ENCODE results near the gene ABCC3.
A peak's percentile ranks its signal among the peaks of the same experiment; 100 is the strongest.

ABCC3 gene

GRCh38 chr17:50728112-50728429, 93.4 kb downstream of the ABCC3 start:
- H3K14ac ChIP-seq (ENCODE audit: low read length in 2 of 2): no peak overlapping the region
- no peak overlapping the region for H4K8ac ChIP-seq (ENCODE audit: low read length)
- peaks cover 0 to 6% of the 10 kb centered on the region in 2 experiments for H3K36me3 ChIP-seq (ENCODE audit: control insufficient read depth in 1 of 2, insufficient read depth in 2 of 2, low read depth in 1 of 2, low read length in 2 of 2)
- no peak for DNase-seq
- no peaks in the 10 kb centered on the region for H3K79me1 ChIP-seq (replicated peaks; ENCODE audit: low read length, poor library complexity, severe bottlenecking)
- H3K4me3 ChIP-seq (ENCODE audit: insufficient read depth in 1 of 2, low read depth in 1 of 2, low read length in 2 of 2): no peak overlapping the region
- no peaks in the 10 kb centered on the region for H3K9me3 ChIP-seq (ENCODE audit: control insufficient read depth, low read length)
- H3K4me1 ChIP-seq (ENCODE audit: control insufficient read depth, insufficient read depth, low read depth, low read length): peaks cover 10% of the 10 kb centered on the region
- no peak overlapping the region for H3K27ac ChIP-seq (ENCODE audit: low read length, poor library complexity, severe bottlenecking)
- 92% methylated on average over 1 of the region's 2 CpGs for WGBS
- H3K4me2 ChIP-seq (ENCODE audit: low read length, poor library complexity, severe bottlenecking): no peak overlapping the region
- H3K18ac ChIP-seq (ENCODE audit: low read depth in 1 of 2, low read length in 2 of 2): no peak overlapping the region
- no peak overlapping the region for H3K9ac ChIP-seq (ENCODE audit: low read length)
- no peak overlapping the region for H2BK120ac ChIP-seq (ENCODE audit: low read depth, low read length)
- no peak overlapping the region for H2BK5ac ChIP-seq (ENCODE audit: low read depth, low read length, poor library complexity, severe bottlenecking)
- no peak overlapping the region for H4K91ac ChIP-seq (ENCODE audit: low read length)
- no peak overlapping the region for H3K4ac ChIP-seq (ENCODE audit: low read depth in 1 of 2, low read length in 2 of 2)
- H3K27me3 ChIP-seq (ENCODE audit: control insufficient read depth in 1 of 2, insufficient read depth in 1 of 2, low read length in 2 of 2): no peaks in the 10 kb centered on the region
- no peak overlapping the region for H3K23ac ChIP-seq (ENCODE audit: low read length in 2 of 2)
- no peak overlapping the region for H2BK12ac ChIP-seq (ENCODE audit: low read length in 2 of 2)
- H2AFZ ChIP-seq (ENCODE audit: low read depth, low read length): no peak overlapping the region
- H2AK5ac ChIP-seq (ENCODE audit: low read length, severe bottlenecking): no peak overlapping the region
- H2BK15ac ChIP-seq (ENCODE audit: low read depth, poor library complexity, severe bottlenecking): no peak overlapping the region

- H3K27me3 ChIP-seq (ENCODE audit: control insufficient read depth in 1 of 2, insufficient read depth in 1 of 2, low read length in 2 of 2): no peaks in the 10 kb centered on the region
- no peak overlapping the region for H2AK5ac ChIP-seq (ENCODE audit: low read length, severe bottlenecking)
- no peak overlapping the region for H3K14ac ChIP-seq (ENCODE audit: low read length in 2 of 2)
- H3K4ac ChIP-seq (ENCODE audit: low read depth in 1 of 2, low read length in 2 of 2): no peak overlapping the region
- peaks cover 0 to 6% of the 10 kb centered on the region in 2 experiments for H3K36me3 ChIP-seq (ENCODE audit: control insufficient read depth in 1 of 2, insufficient read depth in 2 of 2, low read depth in 1 of 2, low read length in 2 of 2)
- no peaks in the 10 kb centered on the region for H3K79me1 ChIP-seq (replicated peaks; ENCODE audit: low read length, poor library complexity, severe bottlenecking)
- H3K9ac ChIP-seq (ENCODE audit: low read length): peak overlapping the region; percentile 22
- WGBS: 98% methylated on average over 4 of the region's 5 CpGs
- no peak overlapping the region for H2AFZ ChIP-seq (ENCODE audit: low read depth, low read length)
- H3K9me3 ChIP-seq (ENCODE audit: control insufficient read depth, low read length): no peaks in the 10 kb centered on the region
- no peak overlapping the region for H3K18ac ChIP-seq (ENCODE audit: low read depth in 1 of 2, low read length in 2 of 2)
- H2BK15ac ChIP-seq (ENCODE audit: low read depth, poor library complexity, severe bottlenecking): no peak overlapping the region
- H3K4me3 ChIP-seq (ENCODE audit: insufficient read depth in 1 of 2, low read depth in 1 of 2, low read length in 2 of 2): no peak overlapping the region
- H3K23ac ChIP-seq (ENCODE audit: low read length in 2 of 2): no peak overlapping the region
- H4K91ac ChIP-seq (ENCODE audit: low read length): no peak overlapping the region
- H3K4me1 ChIP-seq (ENCODE audit: control insufficient read depth, insufficient read depth, low read depth, low read length): peaks cover 6% of the 10 kb centered on the region
- H2BK12ac ChIP-seq (ENCODE audit: low read length in 2 of 2): no peak overlapping the region
- DNase-seq: no peak
- no peak overlapping the region for H2BK5ac ChIP-seq (ENCODE audit: low read depth, low read length, poor library complexity, severe bottlenecking)
- H4K8ac ChIP-seq (ENCODE audit: low read length): no peak overlapping the region
- H2BK120ac ChIP-seq (ENCODE audit: low read depth, low read length): no peak overlapping the region
- H3K4me2 ChIP-seq (ENCODE audit: low read length, poor library complexity, severe bottlenecking): no peak overlapping the region
- no peak overlapping the region for H3K27ac ChIP-seq (ENCODE audit: low read length, poor library complexity, severe bottlenecking)
Measured at GRCh38 chr17:50728881-50729765, 94.4 kb downstream of the ABCC3 start.

GRCh38 chr17:50731575-50732460, 97.1 kb downstream of the ABCC3 start:
- peaks cover 12% of the 10 kb centered on the region for H3K4me1 ChIP-seq (ENCODE audit: control insufficient read depth, insufficient read depth, low read depth, low read length)
- H4K8ac ChIP-seq (ENCODE audit: low read length): no peak overlapping the region
- no peak overlapping the region for H3K23ac ChIP-seq (ENCODE audit: low read length in 2 of 2)
- no peak overlapping the region for H2BK12ac ChIP-seq (ENCODE audit: low read length in 2 of 2)
- H3K14ac ChIP-seq (ENCODE audit: low read length in 2 of 2): no peak overlapping the region
- no peak overlapping the region for H2AK5ac ChIP-seq (ENCODE audit: low read length, severe bottlenecking)
- no peak overlapping the region for H2BK15ac ChIP-seq (ENCODE audit: low read depth, poor library complexity, severe bottlenecking)
- H3K27ac ChIP-seq (ENCODE audit: low read length, poor library complexity, severe bottlenecking): no peak overlapping the region
- 94% methylated on average over 7 of the region's 7 CpGs for WGBS
- H3K4me3 ChIP-seq (ENCODE audit: insufficient read depth in 1 of 2, low read depth in 1 of 2, low read length in 2 of 2): no peak overlapping the region
- no peaks in the 10 kb centered on the region for H3K79me1 ChIP-seq (replicated peaks; ENCODE audit: low read length, poor library complexity, severe bottlenecking)
- no peak overlapping the region for H2AFZ ChIP-seq (ENCODE audit: low read depth, low read length)
- H2BK5ac ChIP-seq (ENCODE audit: low read depth, low read length, poor library complexity, severe bottlenecking): no peak overlapping the region
- DNase-seq: peak; percentile 25
- no peak overlapping the region for H3K4ac ChIP-seq (ENCODE audit: low read depth in 1 of 2, low read length in 2 of 2)
- H3K18ac ChIP-seq (ENCODE audit: low read depth in 1 of 2, low read length in 2 of 2): no peak overlapping the region
- H3K9me3 ChIP-seq (ENCODE audit: control insufficient read depth, low read length): no peaks in the 10 kb centered on the region
- no peak overlapping the region for H2BK120ac ChIP-seq (ENCODE audit: low read depth, low read length)
- H3K36me3 ChIP-seq (ENCODE audit: control insufficient read depth in 1 of 2, insufficient read depth in 2 of 2, low read depth in 1 of 2, low read length in 2 of 2): peaks cover 0 to 4% of the 10 kb centered on the region in 2 experiments
- no peak overlapping the region for H4K91ac ChIP-seq (ENCODE audit: low read length)
- no peak overlapping the region for H3K4me2 ChIP-seq (ENCODE audit: low read length, poor library complexity, severe bottlenecking)
- H3K9ac ChIP-seq (ENCODE audit: low read length): no peak overlapping the region
- H3K27me3 ChIP-seq (ENCODE audit: control insufficient read depth in 1 of 2, insufficient read depth in 1 of 2, low read length in 2 of 2): no peaks in the 10 kb centered on the region

- Histone ChIP-seq H3K4me1 (ENCODE audit: control insufficient read depth, insufficient read depth, low read depth, low read length) (peaks cover 10% of the 10 kb centered on the region), H2BK120ac (ENCODE audit: low read depth, low read length) (no peak overlapping the region), H2AK5ac (ENCODE audit: low read length, severe bottlenecking) (no peak overlapping the region), H3K23ac (ENCODE audit: low read length in 2 of 2) (no peak overlapping the region), H3K9ac (ENCODE audit: low read length) (no peak overlapping the region), H4K91ac (ENCODE audit: low read length) (no peak overlapping the region), H3K27me3 (ENCODE audit: control insufficient read depth in 1 of 2, insufficient read depth in 1 of 2, low read length in 2 of 2) (no peaks in the 10 kb centered on the region), H2AFZ (ENCODE audit: low read depth, low read length) (no peak overlapping the region), H3K27ac (ENCODE audit: low read length, poor library complexity, severe bottlenecking) (no peak overlapping the region), H3K4me2 (ENCODE audit: low read length, poor library complexity, severe bottlenecking) (no peak overlapping the region), H3K79me1 (replicated peaks; ENCODE audit: low read length, poor library complexity, severe bottlenecking) (peaks cover under 1% of the 10 kb centered on the region), H2BK15ac (ENCODE audit: low read depth, poor library complexity, severe bottlenecking) (no peak overlapping the region), H3K4ac (ENCODE audit: low read depth in 1 of 2, low read length in 2 of 2) (no peak overlapping the region), H4K8ac (ENCODE audit: low read length) (no peak overlapping the region), H2BK12ac (ENCODE audit: low read length in 2 of 2) (no peak overlapping the region), H3K4me3 (ENCODE audit: insufficient read depth in 1 of 2, low read depth in 1 of 2, low read length in 2 of 2) (no peak overlapping the region), H2BK5ac (ENCODE audit: low read depth, low read length, poor library complexity, severe bottlenecking) (no peak overlapping the region), H3K14ac (ENCODE audit: low read length in 2 of 2) (no peak overlapping the region), H3K9me3 (ENCODE audit: control insufficient read depth, low read length) (no peaks in the 10 kb centered on the region), H3K36me3 (ENCODE audit: control insufficient read depth in 1 of 2, insufficient read depth in 2 of 2, low read depth in 1 of 2, low read length in 2 of 2) (peaks cover 3 to 31% of the 10 kb centered on the region in 2 experiments), H3K18ac (ENCODE audit: low read depth in 1 of 2, low read length in 2 of 2) (no peak overlapping the region)
- DNase-seq: no peak
- 99% methylated on average over 3 of the region's 3 CpGs for WGBS
Measured at GRCh38 chr17:50735287-50735686, 100.6 kb downstream of the ABCC3 start.
